K562 (cell line): ENCODE data around the gene GSTM5. TPM values are rescaled to one million over a fixed set of nuclear protein-coding genes. Genes with fewer than 3 reads are reported as not detected.
A peak's percentile ranks its signal among the peaks of the same experiment; 100 is the strongest.

Source experiments
- ATAC-seq: fragments of 200-7000 bp; cut with Tn5 transposase; 3 replicates; pipeline ENCODE4 v1.9.1; 2020; ENCODE audit warnings: moderate library complexity
- BruUV-seq: library from RNA; stranded (reverse); fragments of 400-500 nt; replicated peaks from 2 replicates; lab custom pipeline; 2021; lab: Mats Ljungman, UMichigan
- CTCF ChIA-PET: fragments of 300-600 bp; formaldehyde crosslinking; extraction: SDS; loops from one replicate; lab custom pipeline; 2021; ENCODE audit warnings: low intra/inter-chr PET ratio; lab: Yijun Ruan, JAX
- POLR2A ChIA-PET: fragments of 300-600, 350-650 bp; sonication (Branson Sonifier 250); formaldehyde crosslinking; extraction: SDS; loops from one replicate; lab custom pipeline; 2021; ENCODE audit warnings: antibody characterized with exemption, inconsistent platforms; lab: Yijun Ruan, JAX
- DNase-seq, 4 experiments: peaks; one replicate each; pipeline versions ENCODE4 v3.0.0 to v3.0.0-alpha.2; 2011 to 2018; ENCODE audit warnings: low spot score in 3 of 4, mixed read lengths in 3 of 4; ENCODE audit errors: extremely low read depth in 1 of 4
- FAIRE-seq: peaks from 2 replicates; lab custom pipeline; 2011; peaks lifted over from hg19 to GRCh38; lab: Jason Lieb, UNC
- H2AFZ ChIP-seq: 2 replicates; pipeline ENCODE4 v1.6.0; 2011; ENCODE audit warnings: low read depth, low read length, control low read depth, inconsistent platforms
- H3K27ac ChIP-seq: fragments of 200-600 bp; 3 replicates; pipeline ENCODE4 v1.8.0; 2011; ENCODE audit warnings: low read depth, mild to moderate bottlenecking, control low read depth, inconsistent platforms, low read length, moderate library complexity, mixed read lengths; ENCODE audit errors: extremely low read depth
- H3K27me3 ChIP-seq, 2 experiments: fragments of 300-600 bp in 1 of 2; 2 replicates in 1 of 2; 3 replicates in 1 of 2; pipeline versions ENCODE4 v1.6.0 to v1.8.0; 2011; ENCODE audit warnings: inconsistent platforms in 2 of 2, low read length in 2 of 2, mild to moderate bottlenecking in 1 of 2, mixed read lengths in 1 of 2, moderate library complexity in 1 of 2; ENCODE audit not compliant: control insufficient read depth in 2 of 2, insufficient read depth in 2 of 2
- H3K36me3 ChIP-seq: fragments of 300-600 bp; 3 replicates; pipeline ENCODE4 v1.8.0; 2011; ENCODE audit warnings: mild to moderate bottlenecking, low read length, inconsistent platforms; ENCODE audit not compliant: control insufficient read depth, insufficient read depth
- H3K4me1 ChIP-seq, 2 experiments: fragments of 200-600 bp in 1 of 2; replicated peaks in 1 of 2; 2 replicates in 1 of 2; 3 replicates in 1 of 2; pipeline versions ENCODE4 v1.5.1 to v1.8.0; 2011; ENCODE audit warnings: inconsistent platforms in 2 of 2, low read length in 2 of 2, mild to moderate bottlenecking in 1 of 2, mixed read lengths in 1 of 2, moderate library complexity in 1 of 2; ENCODE audit not compliant: control insufficient read depth in 2 of 2, insufficient read depth in 2 of 2
- H3K4me2 ChIP-seq: 2 replicates; pipeline ENCODE4 v1.6.1; 2011; ENCODE audit warnings: low read length, control low read depth, inconsistent platforms, mixed read lengths; ENCODE audit not compliant: insufficient read depth
- H3K4me3 ChIP-seq: fragments of 200-600 bp; sonication (generic), shearing (Covaris generic); 2 replicates; pipeline ENCODE4 v1.5.1; 2016; ENCODE audit warnings: control low read depth, inconsistent platforms
- H3K79me2 ChIP-seq: fragments of 200-600 bp; 3 replicates; pipeline ENCODE4 v1.8.0; 2011; ENCODE audit warnings: low read length, inconsistent platforms; ENCODE audit not compliant: control insufficient read depth, insufficient read depth
- H3K9ac ChIP-seq, 2 experiments: 2 replicates each; pipeline versions ENCODE4 v1.6.0 to v1.6.1; 2011; ENCODE audit warnings: low read depth in 2 of 2, low read length in 2 of 2, control low read depth in 1 of 2, inconsistent platforms in 1 of 2, mild to moderate bottlenecking in 1 of 2, mixed read lengths in 1 of 2; ENCODE audit not compliant: insufficient read depth in 1 of 2
- H3K9me1 ChIP-seq: one replicate; pipeline ENCODE4 v1.6.0; 2011; ENCODE audit warnings: inconsistent platforms, mild to moderate bottlenecking, low read length, moderate library complexity; ENCODE audit not compliant: control insufficient read depth, insufficient read depth
- H3K9me3 ChIP-seq: replicated peaks from 2 replicates; pipeline ENCODE4 v1.5.1; 2011; ENCODE audit warnings: low read depth, low read length, inconsistent platforms; ENCODE audit not compliant: control insufficient read depth, insufficient read depth
- H4K20me1 ChIP-seq: replicated peaks from 2 replicates; pipeline ENCODE4 v1.6.1; 2011; ENCODE audit warnings: low read length, inconsistent platforms, mixed read lengths; ENCODE audit not compliant: control insufficient read depth, insufficient read depth
- CBX2 ChIP-seq: fragments of 200-600 bp; sonication (generic); IDR thresholded peaks from one replicate; pipeline ENCODE4 v1.6.1; 2012; ENCODE audit warnings: mild to moderate bottlenecking, low read length, inconsistent platforms; ENCODE audit not compliant: insufficient read depth, poor library complexity, severe bottlenecking
- SPI1 ChIP-seq: IDR thresholded peaks from 2 replicates; pipeline ENCODE4 v1.6.1; 2011; ENCODE audit warnings: low read depth, low read length, control low read depth, borderline replicate concordance
- WGBS: fragments of 100-300 bp; shearing (Covaris generic); methylation state at CpG from one replicate; pipeline ENCODE4 v1.1.6; 2016; ENCODE audit warnings: low coverage, mixed read lengths; ENCODE audit not compliant: insufficient coverage; ENCODE audit errors: missing lambda C conversion rate; 5-methylcytosine and 5-hydroxymethylcytosine counted together
- in situ Hi-C: fragments of 300-500 bp; cut with MboI; formaldehyde crosslinking; loops from 4 replicates; pipeline ENCODE4 v1.15.0; 2018; ENCODE audit warnings: inconsistent platforms, mixed read lengths
- intact Hi-C: fragments of 100-400 bp; cut with micrococcal nuclease; formaldehyde crosslinking; loops from 2 replicates; pipeline ENCODE4 v1.14.2; 2022
- polyA plus RNA-seq, 8 experiments: library from polyadenylated mRNA; depleted of rRNA in 4 of 8; stranded (reverse) in 5 of 8; unstranded in 3 of 8; fragments of >200 nt; fragmentation: Nextera tagmentation in 2 of 8; fragmentation: Illumina TruSeq in 1 of 8; extraction: Ambion mirVana in 2 of 8; extraction: Trizol in 1 of 8; gene quantifications; 2 replicates each; pipeline versions ENCODE4 v1.2.1 to v1.2.3, GENCODE V29; 2011 to 2014; ENCODE audit warnings: inconsistent platforms in 1 of 8, missing spikeins in 1 of 8
- total RNA-seq, 7 experiments: library from RNA; depleted of rRNA in 6 of 7; stranded (reverse); fragments of >200 nt in 6 of 7; fragmentation: Illumina TruSeq in 2 of 7; extraction: Trizol in 2 of 7; gene quantifications; 2 replicates each; pipeline versions ENCODE4 v1.2.1 to v1.2.3, GENCODE V29; 2011 to 2021; ENCODE audit warnings: low replicate concordance in 1 of 7

Gene GSTM5
- total and polyA plus RNA-seq, 9 of the 15 experiments (the other 6 are each of a cell fraction or from before 2014, with no cell fraction given), result not detected

- Histone ChIP-seq H3K79me2 (no peaks in the 10 kb centered on the region), H3K4me2 (no peak overlapping the region), H4K20me1 (no peaks in the 10 kb centered on the region)
- TF ChIP-seq SPI1 (peak; percentile 65; the same call in 1 of the 2 replicates), CBX2 (no peak)
- TF ChIP-seq, all 486 proteins: peak for 1
- Histone ChIP-seq H2AFZ (peak overlapping the region; percentile 49; the same call in 1 of the 2 replicates), H3K36me3 (no peaks in the 10 kb centered on the region), H3K4me3 (no peak overlapping the region), H3K27me3 (no peaks in the 10 kb centered on the region), H3K9ac (peak overlapping the region in 1 of 2 experiments; percentile 8; a peak in 1 of 4 replicates), H3K9me3 (no peaks in the 10 kb centered on the region), H3K4me1 (peaks cover 19 to 27% of the 10 kb centered on the region in 2 experiments), H3K9me1 (no peaks in the 10 kb centered on the region), H3K27ac (no peak overlapping the region)
- POLR2A ChIA-PET, result interaction anchor here (0.5 to 1.1 kb wide), 5 partner anchors 9 to 289 kb away, joined by 3 to 5 read pairs (median 3); partner anchors contain the start of gene GNAI3
- CTCF ChIA-PET, result no interaction called here
- no peak for FAIRE-seq
- BruUV-seq, result no TSS peak
- in situ Hi-C loops (loop anchor here (5.0 kb wide), 1 partner anchor 212 kb away; the partner anchor contains the start of gene GNAI3), intact Hi-C loops (no loop called here)
- WGBS, result 31% methylated on average over 10 of the region's 11 CpGs
- ATAC-seq, result 0 out of 3 replicates have a peak, but pooled peaks have one; percentile 4
- DNase-seq, result no peak
Measured at GRCh38 chr1:109759513-109760334, 47.7 kb downstream of the GSTM5 start.
